HL-60/S4 treated with retinoic acid at 250 ng/mL for 4 days and 3 days (cell line): ENCODE results near the gene TUBB2B.
"Not testable (repeated sequence)": the region's sequence is repeated elsewhere in the genome, so short reads cannot be mapped to it uniquely, and the experiment has no call there.

Source experiments
- in situ Hi-C: fragments of 300-500 bp; cut with MboI; formaldehyde crosslinking; loops from 2 replicates; pipeline ENCODE4 v1.7.0; 2022; ENCODE audit warnings: low sequenced_read_pairs

TUBB2B gene

DNA sequence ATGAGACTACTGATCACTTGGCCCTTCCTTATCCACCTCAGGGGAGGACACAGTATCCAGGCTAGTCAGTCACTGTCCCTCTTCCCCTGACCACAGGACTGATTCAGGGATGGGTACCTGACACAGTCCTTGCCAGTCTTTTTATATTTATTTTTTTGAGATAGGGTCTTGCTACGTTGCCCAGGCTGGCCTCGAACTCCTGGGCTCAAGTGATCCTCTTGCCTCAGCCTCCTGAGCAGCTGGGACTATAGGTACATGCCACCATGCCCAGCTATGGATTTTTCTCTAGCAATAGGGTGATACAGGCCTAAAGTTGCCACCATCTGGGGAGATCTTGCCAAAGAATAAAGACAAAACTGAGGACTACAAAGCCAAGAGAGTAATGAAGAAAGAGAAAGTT lies 10.2 kb downstream of the TUBB2B start:
- in situ Hi-C loops: no loop called here

DNA sequence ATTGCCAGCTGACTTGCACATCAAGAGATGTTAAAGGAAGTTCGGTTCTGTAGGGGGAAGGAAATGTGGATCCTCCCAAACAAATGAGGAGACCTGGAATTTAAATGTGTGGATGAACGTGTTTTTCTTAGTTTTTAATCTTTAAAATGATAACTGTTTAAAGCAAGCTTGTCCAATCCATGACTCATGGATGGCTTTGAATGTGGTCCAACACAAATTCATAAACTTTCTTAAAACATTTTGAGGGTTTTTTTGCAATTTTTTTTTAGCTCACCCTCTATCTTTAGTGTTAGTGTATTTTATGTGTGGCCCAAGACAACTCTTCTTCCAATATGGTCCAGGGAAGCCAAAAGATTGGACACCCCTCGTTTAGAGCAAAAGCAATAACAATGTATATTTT lies 12.6 kb downstream of the TUBB2B start:
- in situ Hi-C loops: no loop called here

DNA sequence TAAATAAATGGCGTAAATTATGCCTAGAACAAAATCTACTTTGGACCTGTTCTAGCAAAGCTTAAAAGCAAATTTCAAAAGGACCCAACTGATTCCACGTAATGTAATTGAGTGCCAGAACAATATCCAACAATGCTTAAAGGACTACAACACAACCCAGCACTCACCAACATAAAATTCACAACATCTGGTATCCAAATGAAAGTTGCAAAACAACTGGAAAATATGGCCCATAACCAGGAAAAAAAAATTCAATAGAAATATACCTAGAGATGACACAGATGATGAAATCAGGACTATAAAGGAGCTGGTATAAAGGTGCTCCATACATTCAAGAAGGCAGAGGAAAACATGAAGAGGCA lies 14.1 kb downstream of the TUBB2B start:
- in situ Hi-C loops: no loop called here

DNA sequence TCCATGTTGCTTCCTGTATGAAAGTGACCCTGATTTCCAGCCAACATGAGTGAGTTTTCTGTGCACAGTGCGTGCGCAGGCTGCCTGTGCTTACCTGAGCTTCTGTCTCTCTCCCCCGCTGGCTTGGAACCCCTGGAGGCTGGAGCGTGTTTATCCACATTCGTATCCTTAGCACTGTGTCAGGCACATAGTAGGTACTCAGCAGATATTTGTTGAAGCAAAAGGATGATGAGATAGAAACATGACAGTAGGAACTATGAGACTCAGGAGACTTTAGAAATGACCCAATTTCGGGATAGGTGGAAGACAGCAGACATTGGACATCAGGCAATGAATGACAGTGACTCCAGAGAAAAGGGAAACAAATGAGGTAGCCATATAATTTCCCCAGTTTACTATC lies 15.2 kb downstream of the TUBB2B start:
- in situ Hi-C loops: no loop called here

DNA sequence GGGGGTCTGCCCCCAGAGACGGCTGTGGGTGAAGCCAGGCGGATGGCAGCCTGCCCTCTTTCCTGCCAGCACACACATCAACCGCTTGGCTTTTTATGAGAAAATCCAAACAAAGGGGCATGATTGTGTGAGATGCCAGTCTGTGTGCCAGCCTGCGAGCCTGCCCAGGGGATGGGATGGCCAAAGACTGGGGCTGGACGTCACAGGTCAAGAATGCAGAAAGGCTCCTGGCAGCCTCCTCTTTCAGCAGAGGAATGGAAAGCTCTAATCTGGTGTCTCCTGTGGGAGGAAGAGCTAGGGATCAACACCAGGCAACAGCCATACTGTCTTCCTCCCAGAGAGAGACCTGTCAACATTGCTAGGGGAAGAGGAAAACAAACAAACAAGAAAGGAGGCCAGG lies 15.8 kb downstream of the TUBB2B start:
- in situ Hi-C loops: no loop called here

DNA sequence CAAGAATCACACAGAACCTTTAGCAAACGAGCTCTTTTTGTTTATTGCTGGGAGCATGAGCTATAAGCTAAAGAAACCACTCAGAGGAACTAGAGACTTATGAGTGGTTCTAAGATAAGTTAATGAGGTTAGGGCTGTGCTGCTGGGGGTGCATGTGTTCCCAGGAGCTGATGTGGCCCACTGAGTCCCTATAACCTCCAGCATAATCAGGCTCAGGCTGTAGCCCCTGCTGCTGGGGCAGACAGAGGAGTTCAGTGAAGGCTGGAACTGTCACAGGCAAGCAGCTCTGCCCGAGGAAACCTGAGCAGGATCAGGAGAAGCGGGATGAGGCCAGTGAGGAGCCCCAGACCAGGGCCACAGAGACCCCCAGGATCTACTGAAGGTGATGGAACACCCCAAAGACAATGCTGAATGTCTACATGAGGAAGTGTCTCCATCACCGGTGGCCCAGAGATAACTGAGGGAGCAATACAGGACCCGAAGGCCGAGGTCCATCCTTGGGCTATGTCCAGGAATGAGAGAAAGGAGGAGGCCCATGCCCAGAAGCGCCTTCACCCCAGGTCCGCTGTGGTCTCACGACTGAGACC lies 17.3 kb downstream of the TUBB2B start:
- in situ Hi-C loops: no loop called here

DNA sequence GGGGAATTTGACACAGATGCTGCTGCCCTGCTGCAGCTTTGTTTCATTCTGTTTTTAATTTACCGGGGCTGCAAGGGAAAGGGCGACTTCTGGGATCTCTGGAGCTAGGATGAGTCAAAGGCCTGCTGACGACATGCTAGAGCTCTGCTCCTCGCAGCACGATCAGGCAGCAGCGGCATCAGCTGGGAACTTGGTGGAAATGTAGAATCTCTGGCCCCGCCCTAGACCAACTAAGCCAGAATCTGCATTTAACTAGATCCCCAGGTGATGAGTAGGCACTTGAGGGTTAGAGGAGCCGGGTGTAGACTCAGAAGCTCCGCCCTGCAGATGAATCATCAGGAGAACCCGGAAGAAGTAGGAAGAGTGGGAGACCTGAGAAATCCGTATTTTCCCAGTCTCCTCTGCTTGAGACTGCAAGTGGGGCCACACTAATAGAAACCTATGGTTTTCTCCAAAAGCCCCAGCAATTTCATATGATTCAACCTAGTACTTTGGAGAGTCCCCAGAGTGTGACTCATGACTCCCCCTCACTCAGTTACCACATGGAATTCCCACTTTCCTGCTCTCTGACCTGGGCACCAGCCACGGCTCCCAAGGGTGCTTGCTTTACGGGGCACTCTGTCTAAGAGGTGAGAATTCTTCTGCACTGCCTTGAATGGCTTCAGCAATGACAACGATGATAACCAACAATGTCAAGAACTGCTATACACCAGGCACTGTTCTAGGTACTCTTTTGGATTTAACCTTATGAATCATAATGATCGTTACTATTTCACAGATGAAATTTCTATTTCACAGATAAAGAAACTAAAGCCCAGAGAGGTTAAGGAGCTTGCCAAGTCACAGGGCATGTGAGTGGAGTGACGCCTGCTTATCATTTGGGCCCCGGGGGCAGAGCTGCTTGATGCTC lies 18.1 kb downstream of the TUBB2B start:
- in situ Hi-C loops: no loop called here

DNA sequence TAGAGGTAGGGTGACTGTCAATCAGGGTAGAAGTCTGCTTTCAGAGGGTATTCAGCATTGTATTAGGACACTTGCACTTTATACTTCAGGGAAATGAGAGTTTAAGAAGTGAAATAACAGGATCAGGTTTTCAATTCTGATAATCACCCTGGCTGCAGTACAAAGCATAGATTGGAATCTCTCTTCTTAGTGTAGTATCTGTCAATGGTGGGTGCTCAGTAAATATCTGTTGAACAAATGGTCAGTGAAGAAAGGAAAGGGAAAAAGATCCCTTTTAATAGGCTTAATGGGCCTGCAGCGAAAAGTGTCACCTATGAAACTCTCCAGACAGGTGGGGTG lies 18.7 kb downstream of the TUBB2B start:
- in situ Hi-C loops: no loop called here

DNA sequence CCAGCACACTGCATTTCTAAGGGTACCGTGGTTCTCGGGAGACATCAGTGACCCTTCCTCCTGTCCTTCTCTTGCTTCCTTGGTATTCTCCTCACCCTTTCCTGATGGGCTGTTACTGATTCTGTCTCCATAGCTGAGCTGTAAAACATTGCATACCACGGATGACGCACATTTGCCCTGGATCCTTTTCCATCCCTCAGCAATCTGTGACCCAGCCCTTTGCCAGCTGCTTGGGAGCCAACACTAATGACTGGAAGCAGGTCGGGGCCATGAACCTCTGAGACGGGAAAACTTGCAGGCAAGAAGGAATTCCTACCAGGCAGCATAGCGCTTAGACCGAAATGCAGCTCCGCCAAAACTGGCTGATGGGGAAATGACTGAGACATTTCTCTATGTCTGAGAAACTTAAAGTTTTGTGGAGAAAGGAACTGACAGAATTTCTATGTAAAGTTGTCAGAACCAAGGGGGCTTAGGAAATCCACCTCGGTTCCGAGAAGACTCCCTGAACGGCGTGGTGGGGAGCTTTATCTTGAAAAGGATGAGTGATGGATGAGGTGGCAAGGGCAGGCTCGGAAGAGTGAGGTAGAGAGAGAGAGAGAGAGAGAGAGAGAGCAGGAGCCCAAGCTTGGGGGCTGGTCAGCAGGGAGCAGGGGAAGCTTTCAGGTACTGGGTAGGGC lies 19.2 kb downstream of the TUBB2B start:
- in situ Hi-C loops: no loop called here

DNA sequence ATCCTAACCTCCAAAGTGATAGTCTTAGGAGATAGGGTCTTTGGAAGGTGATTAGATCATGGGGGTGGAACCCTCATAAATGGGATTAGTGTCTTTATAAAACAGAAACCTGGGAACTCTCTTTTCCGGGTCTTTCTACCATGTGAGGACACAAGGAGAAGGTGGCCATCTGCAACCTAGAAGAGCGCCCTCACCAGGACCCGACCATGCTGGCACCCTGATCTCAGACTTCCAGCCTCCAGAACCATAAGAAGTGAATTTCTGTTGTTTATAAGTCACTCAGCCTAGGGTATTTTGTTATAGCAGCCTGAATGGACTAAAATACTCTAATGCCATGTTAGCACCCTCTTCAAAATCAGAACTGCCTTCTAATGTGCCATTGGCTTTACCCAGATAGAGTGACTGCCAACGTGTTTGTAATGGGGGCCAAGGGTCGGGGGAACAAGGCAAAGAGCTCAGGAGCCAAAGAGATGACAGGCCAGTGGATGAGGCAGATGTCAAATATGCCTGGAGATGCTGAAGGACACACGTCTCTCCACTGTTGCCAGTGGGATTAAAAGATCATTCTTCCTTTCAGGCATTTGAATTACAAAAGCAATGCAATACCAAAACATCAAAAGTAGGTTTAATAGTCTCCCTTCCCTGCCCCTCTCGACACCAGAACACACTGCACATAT lies 21.0 kb downstream of the TUBB2B start:
- in situ Hi-C loops: no loop called here

DNA sequence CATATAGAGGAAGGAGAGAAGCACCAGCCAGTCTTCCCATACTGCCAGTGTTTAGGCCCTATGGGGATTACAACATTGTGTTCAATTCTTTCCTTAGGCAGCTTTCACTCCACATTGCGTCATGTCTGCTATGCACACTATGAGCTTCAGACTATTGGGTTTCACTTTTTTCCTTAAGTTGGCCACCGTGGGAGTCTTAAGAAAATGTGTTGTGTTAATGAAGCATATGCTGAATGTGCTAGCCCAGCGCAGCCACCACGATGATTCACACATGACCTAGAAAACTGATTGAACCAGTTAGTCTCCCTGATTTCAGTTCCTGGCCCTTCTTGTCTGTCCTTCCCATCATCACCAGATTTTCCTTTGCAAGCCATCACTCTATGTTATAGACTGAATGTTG lies 21.5 kb downstream of the TUBB2B start:
- in situ Hi-C loops: no loop called here

DNA sequence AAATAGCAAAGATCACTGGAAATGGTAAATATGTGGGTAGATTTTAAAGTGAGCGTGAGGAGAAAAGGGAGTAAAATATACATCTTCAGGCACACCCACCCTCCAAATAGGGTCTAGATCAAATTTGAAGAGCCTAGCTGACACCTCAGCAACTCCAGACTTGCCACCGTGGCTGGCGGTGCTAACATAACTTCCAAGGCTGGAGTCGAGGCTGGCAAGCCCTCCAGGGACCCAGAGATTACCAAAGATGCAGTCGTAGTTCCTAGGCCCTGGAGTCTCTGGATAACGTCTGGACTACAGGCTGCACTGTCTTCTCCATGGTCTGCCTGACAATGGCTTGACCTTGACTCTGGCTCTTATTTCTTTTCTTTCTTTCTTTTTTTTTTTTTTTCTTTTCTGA lies 22.5 kb downstream of the TUBB2B start:
- in situ Hi-C loops: no loop called here

DNA sequence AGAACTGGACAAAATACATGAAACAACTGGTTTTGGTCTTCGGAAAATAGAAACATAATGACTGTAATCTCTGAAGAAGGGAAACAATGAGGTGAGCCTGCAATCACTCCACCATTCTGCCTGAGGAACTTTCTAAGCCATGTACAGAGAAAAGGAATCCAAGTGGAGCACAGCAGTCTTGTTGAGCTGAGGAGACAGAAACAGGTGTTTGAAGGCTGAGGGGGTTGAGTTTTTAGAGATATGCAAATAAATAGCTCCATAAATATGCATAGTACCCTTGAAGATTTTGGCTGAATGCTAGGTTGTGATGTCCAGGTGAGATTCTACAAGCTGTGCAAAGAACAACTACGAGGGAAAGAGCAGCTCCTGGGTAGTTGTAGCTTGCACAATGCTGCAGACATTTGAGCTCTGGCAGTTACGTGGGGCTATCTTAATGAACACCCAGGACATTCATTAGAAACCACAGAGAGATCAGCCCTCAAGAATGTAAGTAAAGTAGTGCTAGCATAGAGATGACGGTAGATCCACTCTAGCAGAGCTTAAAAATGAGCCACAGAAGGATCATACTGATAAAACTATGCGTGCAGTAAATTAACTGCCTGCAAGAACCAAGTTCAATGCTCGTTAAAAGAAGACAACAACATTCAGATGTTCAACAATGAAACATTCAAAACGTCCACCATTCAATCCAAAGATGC lies 24.3 kb downstream of the TUBB2B start:
- in situ Hi-C loops: no loop called here

DNA sequence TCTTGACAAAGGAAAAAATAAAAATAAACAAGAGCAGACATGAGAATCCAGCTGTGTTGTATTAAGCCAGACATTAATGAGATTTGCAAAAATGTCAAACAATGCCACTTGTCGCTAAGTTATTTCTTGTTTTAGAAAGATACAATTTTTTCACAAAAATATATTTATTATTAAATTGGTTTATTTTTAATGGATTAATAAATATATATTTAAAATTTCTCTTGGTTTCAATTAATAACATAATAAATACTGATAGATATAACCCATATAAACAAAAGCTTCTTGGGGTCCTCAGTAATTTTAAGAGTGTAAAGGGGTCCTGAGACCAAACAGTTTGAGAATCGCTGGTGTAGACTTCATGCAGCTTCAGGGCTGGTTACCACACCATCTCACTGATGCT lies 26.1 kb downstream of the TUBB2B start:
- in situ Hi-C loops: no loop called here

DNA sequence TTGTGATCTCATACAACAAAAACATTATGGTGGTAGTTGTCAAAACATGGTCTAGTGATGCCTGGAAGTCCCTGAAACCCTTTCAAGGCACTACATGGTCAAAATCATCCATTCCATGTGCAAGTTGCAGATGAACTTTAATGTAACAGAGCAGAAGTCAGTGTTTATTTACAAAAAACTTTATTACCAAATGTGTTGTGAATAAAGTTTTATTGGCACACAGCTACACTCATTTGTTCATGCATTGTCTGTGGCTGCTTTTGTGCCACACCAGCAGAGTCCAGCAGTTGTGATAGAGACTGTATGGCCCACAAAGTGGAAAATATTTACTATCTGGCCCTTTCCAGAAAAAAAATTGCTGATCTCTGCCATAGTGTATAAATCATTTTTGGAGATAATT lies 26.8 kb downstream of the TUBB2B start:
- in situ Hi-C loops: no loop called here

DNA sequence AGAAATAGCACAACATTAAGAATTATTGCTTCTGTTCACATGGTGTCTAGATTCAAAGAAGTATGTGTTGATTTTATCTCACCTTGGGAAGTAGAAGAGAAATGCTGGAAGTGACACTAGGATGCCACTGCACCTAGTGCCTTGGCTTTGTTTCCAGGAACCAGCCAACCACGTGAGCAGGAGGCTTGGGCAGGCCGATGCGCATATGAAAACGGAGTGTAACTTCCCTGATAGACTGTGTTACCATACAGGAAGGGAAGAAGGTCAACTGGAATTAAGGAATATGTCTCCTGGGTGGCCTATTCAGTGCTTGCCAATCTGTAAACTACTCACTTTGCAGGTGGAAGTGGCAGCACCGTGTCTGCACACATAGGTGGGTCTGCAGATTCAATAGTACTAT lies 28.1 kb downstream of the TUBB2B start:
- in situ Hi-C loops: no loop called here

DNA sequence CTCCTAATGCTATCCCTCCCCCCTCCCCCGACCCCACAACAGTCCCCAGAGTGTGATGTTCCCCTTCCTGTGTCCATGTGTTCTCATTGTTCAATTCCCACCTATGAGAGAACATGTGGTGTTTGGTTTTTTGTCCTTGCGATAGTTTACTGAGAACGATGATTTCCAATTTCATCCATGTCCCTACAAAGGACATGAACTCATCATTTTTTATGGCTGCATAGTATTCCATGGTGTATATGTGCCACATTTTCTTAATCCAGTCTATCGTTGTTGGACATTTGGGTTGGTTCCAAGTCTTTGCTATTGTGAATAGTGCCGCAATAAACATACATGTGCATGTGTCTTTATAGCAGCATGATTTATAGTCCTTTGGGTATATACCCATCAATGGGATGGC lies 29.7 kb downstream of the TUBB2B start:
- in situ Hi-C loops: not testable (repeated sequence)

DNA sequence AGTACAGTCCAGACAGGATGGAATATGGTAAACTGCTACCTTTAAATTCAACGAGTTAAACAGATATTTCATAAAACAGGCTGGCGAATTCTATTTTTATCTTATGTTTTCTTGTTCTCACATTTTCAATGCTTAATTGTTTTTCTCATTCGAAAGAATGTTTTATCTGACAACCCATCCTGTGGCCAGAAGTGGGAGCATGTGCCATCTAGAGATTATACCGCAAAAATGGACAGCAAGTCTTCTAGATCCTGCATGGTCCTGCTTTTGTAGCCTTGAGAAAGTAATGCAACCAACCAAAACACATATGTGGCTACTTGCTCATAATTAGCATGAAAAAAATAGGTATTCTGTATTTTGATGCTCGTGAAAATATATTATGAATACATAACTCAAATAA lies 30.7 kb downstream of the TUBB2B start:
- in situ Hi-C loops: no loop called here

DNA sequence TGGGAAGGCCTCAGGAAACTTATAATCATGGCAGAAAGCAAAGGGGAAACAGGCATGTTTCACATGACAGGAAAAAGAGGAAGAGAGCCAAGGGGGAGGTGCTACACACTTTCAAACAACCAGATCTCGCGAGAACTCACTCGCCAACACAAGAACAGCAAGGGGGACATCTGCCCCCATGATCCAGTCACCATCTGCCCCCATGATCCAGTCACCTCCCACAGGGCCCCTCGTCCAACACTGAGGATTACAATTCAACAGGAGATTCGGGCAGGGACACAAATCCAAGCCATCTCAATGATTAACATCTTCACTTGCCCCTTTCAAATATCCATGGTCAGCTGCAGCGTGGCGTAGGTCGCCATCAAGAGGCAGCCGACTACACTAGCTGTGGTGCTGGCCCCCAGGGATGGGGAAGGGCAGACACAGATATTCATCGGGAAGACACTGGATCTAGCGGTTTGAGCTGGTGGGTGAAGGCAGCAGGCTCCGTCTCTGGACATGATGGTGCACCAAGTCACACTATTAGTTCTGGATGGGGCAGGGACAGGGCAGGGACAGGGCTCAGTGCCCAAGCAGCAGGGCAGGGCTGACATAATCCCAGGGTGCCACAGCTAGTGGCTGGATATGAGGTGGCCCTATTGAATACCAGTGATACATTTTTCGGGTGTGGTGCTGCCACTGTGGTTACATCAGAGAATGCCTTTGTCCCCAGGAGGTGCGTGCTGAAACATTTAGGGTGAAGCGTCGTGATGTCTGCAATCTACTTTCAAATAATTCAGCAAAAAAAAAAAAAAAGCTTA lies 31.6 kb downstream of the TUBB2B start:
- in situ Hi-C loops: no loop called here

DNA sequence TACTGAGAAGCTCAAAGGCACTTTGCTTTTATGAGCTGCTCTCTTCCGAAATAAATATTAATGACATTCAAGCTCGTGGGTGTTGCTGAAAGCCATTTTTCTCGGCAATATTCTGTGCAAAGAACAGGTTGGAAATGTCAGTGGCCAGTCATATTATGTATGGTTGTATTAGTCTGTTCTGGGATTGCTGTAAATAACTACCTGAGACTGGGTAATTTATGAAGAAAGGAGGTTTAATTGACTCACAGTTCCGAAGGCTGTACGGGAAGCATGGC lies 32.1 kb downstream of the TUBB2B start:
- in situ Hi-C loops: no loop called here
